ENCODE data around the gene ZBTB18. TPM values are rescaled to one million over a fixed set of nuclear protein-coding genes. Genes with fewer than 3 reads are reported as not detected.

ZBTB18 gene
- total RNA-seq, 1 donor from 2014 or later, result 18.0 TPM

DNA sequence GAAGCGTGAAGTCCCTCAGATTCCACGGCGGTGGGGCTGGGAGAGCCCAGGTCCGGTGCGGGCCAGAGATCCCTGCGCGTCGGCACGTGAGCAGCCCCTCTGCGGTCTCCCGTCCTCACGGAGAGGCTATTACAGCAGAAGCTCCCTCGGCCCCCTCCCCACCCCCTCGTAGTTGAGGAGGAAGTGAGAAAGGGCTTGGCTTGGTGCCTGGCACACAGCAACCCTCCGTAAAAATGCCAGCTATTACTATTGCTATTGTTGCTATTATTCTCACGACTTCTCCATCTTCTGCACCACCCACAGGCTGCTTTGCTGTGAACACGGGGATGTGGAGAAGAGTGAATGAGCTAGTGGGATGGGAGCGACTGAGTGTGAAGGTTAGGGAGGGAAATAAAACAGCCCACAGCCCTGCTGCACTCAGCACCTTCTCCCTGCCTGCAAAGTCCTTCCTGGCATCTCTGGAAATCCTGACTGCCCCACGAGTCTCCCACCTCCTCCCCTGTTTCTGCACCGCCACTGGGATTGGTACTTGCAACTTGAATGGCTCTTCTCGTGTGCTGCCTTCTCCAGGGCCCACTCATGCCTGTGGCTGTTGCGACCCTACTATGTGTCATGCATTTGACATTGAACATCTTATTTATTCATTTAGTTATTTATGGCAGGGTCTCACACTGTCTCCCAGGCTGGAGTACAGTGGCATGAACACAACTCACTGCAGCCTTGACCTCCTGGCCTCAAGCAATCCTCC lies 26.6 kb downstream of the ZBTB18 start:
- no peak for DNase-seq (ENCODE audit: low spot score)
- intact Hi-C loops (cut with DNase I), result no loop called here

DNA sequence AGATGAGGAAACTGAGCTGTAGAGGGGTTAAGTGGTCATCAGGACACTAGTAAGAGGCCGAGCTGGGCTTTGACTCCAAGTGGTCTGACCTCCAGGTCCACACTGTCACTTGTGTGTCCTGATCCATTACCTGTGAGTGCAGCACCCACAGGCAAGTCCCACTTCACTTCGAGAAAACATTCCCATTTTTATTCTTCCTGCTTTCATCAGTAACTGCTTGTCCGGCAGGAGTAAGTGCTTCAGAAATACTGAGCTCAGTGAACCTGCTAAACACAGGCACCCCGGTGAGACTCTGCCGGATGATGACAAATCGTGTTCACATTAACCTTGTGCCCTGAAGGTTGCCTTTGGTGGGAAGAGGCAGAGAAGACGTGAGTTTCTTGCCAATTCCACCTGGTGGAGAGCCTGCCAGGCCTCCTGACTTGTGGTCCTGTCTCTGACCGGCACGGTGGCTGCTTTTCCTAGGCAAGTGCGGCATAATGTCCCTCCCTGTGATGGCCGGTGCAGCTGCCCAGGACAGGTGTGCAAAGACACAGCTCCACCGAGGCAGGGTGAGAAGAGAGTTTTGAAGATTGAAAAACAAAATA lies 29.4 kb downstream of the ZBTB18 start:
- intact Hi-C loops (cut with DNase I), result no loop called here
- DNase-seq (ENCODE audit: low spot score), result no peak

DNA sequence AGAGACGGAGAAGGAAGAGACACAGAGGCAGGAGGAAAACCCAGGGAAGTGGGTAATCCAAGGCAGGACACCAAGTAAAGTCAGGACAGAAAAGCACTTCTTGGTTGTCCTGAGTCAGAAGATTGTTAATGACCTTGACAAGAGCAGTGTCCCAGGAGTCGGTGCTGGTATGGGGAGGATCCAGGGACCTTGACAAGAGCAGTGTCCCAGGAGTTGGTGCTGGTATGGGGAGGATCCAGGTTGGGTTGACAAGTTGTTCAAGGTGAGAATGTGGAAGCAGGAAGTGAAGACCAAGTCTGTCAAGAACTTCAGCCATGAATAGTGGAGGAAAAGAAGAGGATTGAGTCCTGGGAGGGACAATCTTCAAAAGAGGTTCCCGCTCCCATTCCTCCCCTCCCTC lies 31.9 kb downstream of the ZBTB18 start:
- intact Hi-C loops (cut with DNase I), result no loop called here
- no peak for DNase-seq (ENCODE audit: low spot score)

GRCh38 chr1:244083383-244083943 lies 32.4 kb downstream of the ZBTB18 start:
- no peak for DNase-seq (ENCODE audit: low spot score)
- intact Hi-C loops (cut with DNase I), result no loop called here

- intact Hi-C loops (cut with DNase I), result no loop called here
Measured at GRCh38 chr1:244084763-244085162, 33.7 kb downstream of the ZBTB18 start.

DNA sequence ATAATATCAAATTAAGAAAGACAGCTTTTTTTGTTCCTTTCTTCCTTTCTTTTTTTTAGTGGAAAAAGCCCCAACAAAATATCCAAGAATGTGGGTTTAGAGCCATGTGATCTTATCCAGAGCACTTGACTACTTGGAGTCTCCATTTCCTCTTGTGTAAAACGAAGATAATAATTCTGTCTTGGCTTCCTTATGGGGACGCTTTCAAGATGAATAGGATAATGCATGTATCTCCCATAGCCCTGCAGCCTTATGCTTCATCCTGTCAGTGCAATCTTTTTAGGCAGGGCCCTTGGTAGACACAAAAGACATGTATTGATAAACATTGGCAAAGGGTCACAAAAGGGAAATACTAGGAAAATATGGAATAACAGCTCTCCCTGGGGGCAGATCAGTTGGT lies 34.8 kb downstream of the ZBTB18 start:
- DNase-seq (ENCODE audit: low spot score), result no peak
- intact Hi-C loops (cut with DNase I), result no loop called here

More at GRCh38 chr1:244084763-244085162, 33.7 kb downstream of the ZBTB18 start:
- DNase-seq (ENCODE audit: low spot score), result no peak

GRCh38 chr1:244087021-244087560 lies 36.0 kb downstream of the ZBTB18 start:
- DNase-seq (ENCODE audit: low spot score), result no peak
- intact Hi-C loops (cut with DNase I), result no loop called here

DNA sequence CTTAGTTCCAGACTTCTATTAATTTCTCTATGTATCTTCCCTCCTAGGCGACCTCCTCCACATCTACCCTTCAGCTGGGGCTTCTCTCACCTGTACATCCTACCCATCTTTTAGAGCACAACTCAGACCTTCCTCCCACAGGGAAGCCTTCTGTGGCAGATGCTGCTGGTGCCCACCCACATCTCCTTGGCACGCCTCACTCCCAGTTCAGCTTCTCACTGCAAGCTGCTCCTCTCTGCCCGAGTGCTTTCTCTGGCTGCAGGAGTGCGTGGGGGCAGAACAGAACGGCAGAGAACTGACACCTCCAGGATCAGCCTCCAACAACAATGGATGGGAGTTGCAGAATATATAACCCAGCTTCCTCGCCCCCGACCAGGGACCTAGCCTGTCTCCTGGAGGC lies 36.5 kb downstream of the ZBTB18 start:
- intact Hi-C loops (cut with DNase I), result no loop called here

DNA sequence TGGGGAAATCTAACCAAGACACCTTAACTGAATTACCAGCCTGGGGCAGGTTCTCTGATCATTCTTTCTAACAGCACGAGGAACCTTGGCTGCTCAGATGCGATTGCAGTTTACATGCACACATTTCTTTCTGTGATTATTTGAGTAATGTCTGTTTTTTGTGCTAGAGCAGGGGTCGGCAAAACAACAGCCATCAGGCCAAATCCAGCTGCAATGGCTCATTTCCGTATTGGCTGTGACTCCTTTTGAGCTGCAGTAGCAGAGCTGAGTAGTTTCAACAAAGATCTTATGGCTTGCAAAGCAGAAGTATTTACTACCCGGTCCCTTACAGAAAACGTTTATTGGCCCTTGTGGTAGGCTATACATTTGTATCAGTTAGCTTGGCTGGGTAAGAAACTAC lies 37.1 kb downstream of the ZBTB18 start:
- DNase-seq (ENCODE audit: low spot score), result no peak
- intact Hi-C loops (cut with DNase I), result no loop called here

More for the DNA sequence above, 36.5 kb downstream of the ZBTB18 start:
- DNase-seq (ENCODE audit: low spot score), result no peak

DNA sequence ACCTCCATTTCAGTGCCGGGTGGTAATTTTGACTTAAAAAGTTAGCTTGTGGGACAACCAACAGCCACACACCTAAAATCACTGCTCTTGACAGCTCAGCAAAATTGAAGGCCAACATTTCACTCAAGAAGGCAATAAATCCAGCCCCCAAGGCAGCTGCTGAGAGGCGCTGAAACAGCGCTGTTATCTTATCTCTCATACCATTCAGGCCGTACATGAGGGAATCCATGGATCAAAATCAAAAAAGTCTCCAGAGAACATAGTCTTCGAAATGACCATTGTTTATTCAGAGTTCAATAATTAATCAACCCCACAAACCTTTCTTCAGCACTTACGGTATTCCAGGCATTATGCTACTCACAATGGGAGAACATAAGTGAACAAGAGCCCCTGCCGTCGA lies 38.5 kb downstream of the ZBTB18 start:
- no peak for DNase-seq (ENCODE audit: low spot score)
- intact Hi-C loops (cut with DNase I), result no loop called here

DNA sequence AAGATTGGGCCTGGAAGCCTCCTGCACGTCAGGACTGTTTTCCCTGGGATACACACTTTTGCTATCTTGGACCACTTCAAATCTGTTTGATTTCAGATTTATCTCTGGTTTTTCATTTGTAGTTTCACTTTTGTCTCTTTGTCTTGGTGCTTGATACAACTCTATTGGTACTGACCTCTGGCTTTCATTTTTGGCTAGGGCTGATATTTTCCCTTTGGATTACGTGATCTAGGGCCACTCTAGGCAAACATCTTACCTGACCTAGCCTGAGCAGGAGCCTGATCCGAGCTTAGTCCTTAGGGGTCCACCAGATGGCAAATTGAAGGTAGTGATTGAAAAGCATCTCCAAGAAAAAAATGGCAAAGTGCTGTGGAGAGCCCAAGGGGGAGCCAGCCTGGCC lies 39.6 kb downstream of the ZBTB18 start:
- DNase-seq (ENCODE audit: low spot score), result no peak
- intact Hi-C loops (cut with DNase I), result no loop called here

DNA sequence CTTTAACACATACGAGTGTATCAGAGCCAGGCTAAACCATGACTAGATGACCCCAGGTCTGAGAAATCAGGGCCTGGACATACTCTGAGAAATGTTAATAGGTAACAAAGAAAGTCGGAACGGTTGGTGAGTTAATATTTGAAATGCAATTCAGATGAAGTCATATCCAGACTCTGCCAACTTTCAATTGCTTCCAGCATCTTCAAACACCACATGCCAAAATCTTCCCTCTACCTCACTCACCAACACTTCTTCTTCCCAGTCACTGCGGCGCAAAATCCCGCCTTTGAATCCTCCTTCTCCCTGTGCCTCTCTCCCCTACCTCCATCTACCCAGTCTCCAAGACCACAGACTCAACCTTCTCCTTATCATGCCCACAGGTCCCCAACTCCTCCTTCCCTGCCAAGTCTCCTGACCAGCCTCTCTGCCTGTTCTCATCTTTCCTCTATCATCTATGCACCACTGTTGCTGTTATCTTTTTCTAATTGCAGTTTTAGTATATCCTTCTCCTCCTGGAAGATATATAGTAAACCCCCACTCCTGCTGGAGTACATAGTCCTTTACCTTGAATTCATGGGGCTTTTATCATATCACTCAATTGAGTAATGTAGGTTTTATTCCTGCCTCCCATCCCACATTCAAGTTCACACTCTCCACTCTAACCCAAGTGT lies 41.3 kb downstream of the ZBTB18 start:
- intact Hi-C loops (cut with DNase I), result no loop called here
- DNase-seq (ENCODE audit: low spot score), result no peak

DNA sequence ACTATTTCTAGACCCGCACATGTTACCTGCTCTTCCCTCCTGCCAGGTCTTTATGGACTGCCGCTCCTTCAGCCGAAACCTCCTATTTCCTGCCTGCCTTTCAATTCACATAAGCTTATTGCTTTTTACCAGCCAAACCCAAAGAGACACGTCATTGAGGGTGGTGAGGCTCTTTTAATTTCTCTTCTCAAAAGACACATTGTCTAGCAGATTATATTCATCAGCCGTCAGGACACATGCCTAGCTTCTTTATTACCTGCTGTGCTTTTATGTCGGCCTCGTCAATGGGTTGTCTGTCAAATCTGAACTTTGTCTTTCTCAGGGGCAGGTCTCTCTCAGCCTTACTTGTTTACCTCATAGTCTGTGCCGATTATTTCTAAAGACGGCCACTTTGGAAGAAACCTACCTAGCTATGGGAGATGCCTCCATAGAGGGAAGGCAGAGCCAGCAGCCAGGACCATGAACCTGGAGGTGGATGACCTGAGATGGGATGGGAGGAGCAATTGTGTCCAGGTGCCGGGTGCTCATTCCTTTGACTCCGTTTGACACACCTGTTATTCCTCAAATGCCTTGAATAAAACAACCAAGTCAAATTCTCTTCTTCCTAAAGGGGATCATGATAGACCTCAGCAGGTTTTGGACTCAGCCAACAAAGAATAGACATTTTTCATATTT lies 42.0 kb downstream of the ZBTB18 start:
- intact Hi-C loops (cut with DNase I), result no loop called here
- no peak for DNase-seq (ENCODE audit: low spot score)

- no peak for DNase-seq (ENCODE audit: low spot score)
- intact Hi-C loops (cut with DNase I), result no loop called here
Measured at GRCh38 chr1:244094880-244095528, 43.9 kb downstream of the ZBTB18 start.

DNA sequence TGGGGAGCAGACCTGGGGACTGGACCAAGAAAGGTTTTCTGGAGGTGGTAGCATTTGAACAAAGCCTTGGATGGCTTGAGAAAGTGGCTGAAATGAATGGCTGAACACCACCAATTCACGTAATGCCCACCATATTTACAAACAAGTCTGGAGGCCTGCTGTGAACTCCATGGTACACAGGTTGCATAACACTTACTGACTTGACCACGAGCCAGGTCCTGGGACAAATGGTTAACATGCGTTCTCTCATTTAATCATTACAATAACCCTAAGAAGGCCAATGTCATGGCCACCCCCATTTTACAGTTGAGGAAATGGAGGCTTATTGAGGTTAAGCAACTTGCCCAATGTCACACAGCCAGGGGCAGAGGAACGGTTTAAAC lies 44.4 kb downstream of the ZBTB18 start:
- intact Hi-C loops (cut with DNase I), result no loop called here
- DNase-seq (ENCODE audit: low spot score), result no peak

DNA sequence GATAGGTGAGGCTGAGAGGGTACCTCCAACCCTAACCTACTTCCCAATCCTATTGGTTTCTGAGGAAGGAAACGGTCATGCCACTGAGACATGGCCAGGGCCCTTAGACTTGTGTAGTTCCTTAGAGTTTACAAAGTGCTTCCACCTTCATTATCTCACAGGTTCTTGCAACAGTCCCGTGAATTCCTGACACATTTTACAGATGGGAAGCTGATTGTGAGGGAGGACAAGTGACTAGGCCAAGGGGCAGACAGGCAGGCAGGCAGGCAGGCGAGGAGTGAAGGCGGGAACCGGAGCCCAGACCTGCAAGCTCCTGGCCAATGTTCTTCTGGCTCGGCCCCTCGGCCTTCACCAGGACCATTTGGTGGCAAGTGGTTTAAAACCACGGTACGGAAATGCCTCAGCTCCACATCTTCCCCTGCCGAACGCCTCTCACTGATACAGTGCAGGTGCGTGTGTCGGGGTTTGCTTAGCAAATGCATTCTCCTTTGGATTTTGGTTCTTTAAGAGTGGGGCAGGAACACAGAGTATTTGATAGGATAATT lies 45.1 kb downstream of the ZBTB18 start:
- DNase-seq (ENCODE audit: low spot score), result no peak
- intact Hi-C loops (cut with DNase I), result no loop called here

GRCh38 chr1:244096691-244097090 lies 45.6 kb downstream of the ZBTB18 start:
- intact Hi-C loops (cut with DNase I), result no loop called here

GRCh38 chr1:244097523-244098405 lies 46.7 kb downstream of the ZBTB18 start:
- no peak for DNase-seq (ENCODE audit: low spot score)
- intact Hi-C loops (cut with DNase I), result no loop called here

More at GRCh38 chr1:244096691-244097090, 45.6 kb downstream of the ZBTB18 start:
- no peak for DNase-seq (ENCODE audit: low spot score)

Measured in cardiac septum (tissue), 1 donor.